ENCODE results near the gene ABHD16B. TPM values are rescaled to one million over a fixed set of nuclear protein-coding genes. Genes with fewer than 3 reads are reported as not detected.

ABHD16B gene
- total and polyA plus RNA-seq, 2 donors (not counting 1 experiment from before 2014, with no cell fraction given) = not detected

DNA sequence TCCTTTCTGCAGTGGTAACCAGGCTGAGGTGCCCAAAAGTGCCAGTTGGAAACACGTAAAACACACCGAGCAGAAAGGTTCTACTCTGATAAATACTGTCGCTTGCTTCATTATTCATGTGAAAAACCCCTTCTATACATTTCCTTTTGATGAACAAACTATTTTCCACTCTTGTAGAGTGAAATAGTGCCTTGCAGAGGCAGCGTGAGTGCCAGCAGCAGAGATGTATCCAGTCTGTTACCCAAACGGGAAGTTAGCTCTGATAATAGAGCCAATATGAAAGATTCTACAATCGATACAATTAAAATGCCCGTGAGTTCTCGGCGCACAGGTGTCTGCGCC lies 31.7 kb upstream of the ABHD16B start:
- H3K4me1 ChIP-seq (ENCODE audit: control insufficient read depth in 2 of 2, insufficient read depth in 2 of 2, low read length in 2 of 2) = peaks cover 12 to 16% of the 10 kb centered on the region in 2 donors
- no peaks in the 10 kb centered on the region for H3K36me3 ChIP-seq (replicated peaks in 1 of 2; ENCODE audit: control extremely low read depth in 1 of 2, control insufficient read depth in 1 of 2, extremely low read depth in 1 of 2, insufficient read depth in 2 of 2, low read length in 1 of 2)
- peak overlapping the region; percentile 54 for H3K9ac ChIP-seq (ENCODE audit: low read length)
- intact Hi-C loops (cut with micrococcal nuclease) = no loop called here
- H3K9me3 ChIP-seq (ENCODE audit: control extremely low read depth in 1 of 3, control insufficient read depth in 2 of 3, insufficient read depth in 1 of 3, low read length in 2 of 3) = peaks cover 0 to 8% (median 0%) of the 10 kb centered on the region in 3 donors
- peak overlapping the region; percentile 94 for H3K4me3 Mint-ChIP-seq
- H2AFZ ChIP-seq (ENCODE audit: insufficient read depth, low read depth, low read length, poor library complexity, severe bottlenecking) = peak overlapping the region; percentile 54
- no peak for TF ChIP-seq EZH2 (IDR thresholded peaks at IDR 0.05; ENCODE audit: borderline replicate concordance, insufficient read depth, low read depth, low read length, poor library complexity, severe bottlenecking)
- TF ChIP-seq, protein P1, sequence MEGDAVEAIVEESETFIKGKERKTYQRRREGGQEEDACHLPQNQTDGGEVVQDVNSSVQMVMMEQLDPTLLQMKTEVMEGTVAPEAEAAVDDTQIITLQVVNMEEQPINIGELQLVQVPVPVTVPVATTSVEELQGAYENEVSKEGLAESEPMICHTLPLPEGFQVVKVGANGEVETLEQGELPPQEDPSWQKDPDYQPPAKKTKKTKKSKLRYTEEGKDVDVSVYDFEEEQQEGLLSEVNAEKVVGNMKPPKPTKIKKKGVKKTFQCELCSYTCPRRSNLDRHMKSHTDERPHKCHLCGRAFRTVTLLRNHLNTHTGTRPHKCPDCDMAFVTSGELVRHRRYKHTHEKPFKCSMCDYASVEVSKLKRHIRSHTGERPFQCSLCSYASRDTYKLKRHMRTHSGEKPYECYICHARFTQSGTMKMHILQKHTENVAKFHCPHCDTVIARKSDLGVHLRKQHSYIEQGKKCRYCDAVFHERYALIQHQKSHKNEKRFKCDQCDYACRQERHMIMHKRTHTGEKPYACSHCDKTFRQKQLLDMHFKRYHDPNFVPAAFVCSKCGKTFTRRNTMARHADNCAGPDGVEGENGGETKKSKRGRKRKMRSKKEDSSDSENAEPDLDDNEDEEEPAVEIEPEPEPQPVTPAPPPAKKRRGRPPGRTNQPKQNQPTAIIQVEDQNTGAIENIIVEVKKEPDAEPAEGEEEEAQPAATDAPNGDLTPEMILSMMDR (IDR thresholded peaks at IDR 0.05) = no peak
- H3K79me2 ChIP-seq (ENCODE audit: control insufficient read depth, insufficient read depth, low read length) = no peaks in the 10 kb centered on the region
- DNase-seq (no peak), ATAC-seq (ENCODE audit: low read depth) (no peak)
- H3K27ac Mint-ChIP-seq = peak overlapping the region; percentile 71
- peak overlapping the region; percentile 96 for H3K4me2 ChIP-seq (replicated peaks; ENCODE audit: low read depth, low read length, poor library complexity, severe bottlenecking)
- no peak overlapping the region for H3K27ac ChIP-seq (ENCODE audit: low read length in 2 of 2)
- H3K4me3 ChIP-seq (ENCODE audit: control extremely low read depth in 1 of 5, extremely low read depth in 1 of 5, insufficient read depth in 1 of 5, low read depth in 2 of 5, low read length in 4 of 5) = peak overlapping the region; percentile 28 to 65 (median 53)
- H3K27me3 ChIP-seq (replicated peaks in 1 of 4; ENCODE audit: control extremely low read depth in 1 of 4, control insufficient read depth in 3 of 4, insufficient read depth in 4 of 4, low read length in 3 of 4) = peaks cover 0 to 42% (median 26%) of the 10 kb centered on the region in 4 experiments
- H4K20me1 ChIP-seq (ENCODE audit: control insufficient read depth, insufficient read depth, low read length, poor library complexity, severe bottlenecking) = no peaks in the 10 kb centered on the region
- no peaks in the 10 kb centered on the region for H3K9me3 Mint-ChIP-seq (ENCODE audit: insufficient read depth)
- H3K27me3 Mint-ChIP-seq = peaks cover 28% of the 10 kb centered on the region
- ChIA-PET CTCF (no interaction called here), POLR2A (no interaction called here)
- H3K4me1 Mint-ChIP-seq = peaks cover 11% of the 10 kb centered on the region
- 0% methylated on average over 4 of the region's 10 CpGs for WGBS (ENCODE audit: insufficient coverage)

DNA sequence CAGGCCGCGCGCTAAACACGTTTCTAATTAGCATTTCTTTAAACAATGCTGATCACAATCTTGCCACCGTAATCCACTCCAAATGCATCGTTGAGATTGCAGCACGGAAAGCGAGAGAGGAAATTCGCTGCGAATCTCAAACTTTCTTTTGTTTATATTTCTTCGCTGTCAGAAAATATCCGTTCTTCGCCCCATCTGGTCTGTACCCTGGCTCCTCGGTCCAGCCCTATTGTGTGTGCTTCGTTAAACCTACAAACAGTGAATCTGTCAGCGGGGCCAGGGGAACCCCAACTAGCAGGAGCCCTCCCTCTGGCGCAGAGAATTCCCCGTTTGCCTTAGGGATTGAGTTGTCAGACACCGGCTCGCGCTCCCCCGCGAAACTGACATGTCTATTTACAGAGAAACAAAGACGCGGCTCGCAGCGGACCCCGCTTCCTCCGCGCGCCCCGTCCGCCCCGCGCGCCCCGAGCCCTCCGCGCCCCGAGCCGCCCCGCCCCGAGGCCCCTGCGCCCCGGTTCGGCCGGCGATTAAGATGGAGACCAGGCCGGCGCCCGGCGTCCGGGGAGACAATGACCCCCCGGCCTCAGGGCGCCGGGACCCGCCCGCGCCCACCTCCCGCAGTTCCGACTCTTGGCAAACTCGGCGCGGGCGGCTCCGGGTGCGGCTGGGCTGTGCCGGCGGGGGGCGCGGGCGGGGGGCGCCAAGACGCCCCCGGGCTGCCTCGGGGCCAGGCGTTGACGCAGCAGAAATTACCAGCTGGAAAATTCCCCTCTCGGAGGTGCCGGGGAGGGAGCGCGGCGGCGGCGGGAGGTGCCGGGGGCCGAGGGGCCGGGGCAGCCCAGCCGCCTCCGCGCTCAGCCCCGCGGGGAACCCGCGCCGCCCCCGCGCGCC lies 31.1 kb upstream of the ABHD16B start:
- TF ChIP-seq EZH2 (IDR thresholded peaks at IDR 0.05; ENCODE audit: borderline replicate concordance, insufficient read depth, low read depth, low read length, poor library complexity, severe bottlenecking) = no peak
- TF ChIP-seq, protein P1 (IDR thresholded peaks at IDR 0.05) = no peak
- Histone ChIP-seq H4K20me1 (ENCODE audit: control insufficient read depth, insufficient read depth, low read length, poor library complexity, severe bottlenecking) (no peaks in the 10 kb centered on the region), H3K36me3 (replicated peaks in 1 of 2; ENCODE audit: control extremely low read depth in 1 of 2, control insufficient read depth in 1 of 2, extremely low read depth in 1 of 2, insufficient read depth in 2 of 2, low read length in 1 of 2) (no peaks in the 10 kb centered on the region), H3K4me1 (ENCODE audit: control insufficient read depth in 2 of 2, insufficient read depth in 2 of 2, low read length in 2 of 2) (peaks cover 12 to 16% of the 10 kb centered on the region in 2 donors), H3K9ac (ENCODE audit: low read length) (peak overlapping the region; percentile 54), H3K79me2 (ENCODE audit: control insufficient read depth, insufficient read depth, low read length) (no peaks in the 10 kb centered on the region), H3K9me3 (ENCODE audit: control extremely low read depth in 1 of 3, control insufficient read depth in 2 of 3, insufficient read depth in 1 of 3, low read length in 2 of 3) (peaks cover 0 to 8% (median 0%) of the 10 kb centered on the region in 3 donors), H3K27ac (ENCODE audit: low read length in 2 of 2) (no peak overlapping the region), H3K4me3 (ENCODE audit: control extremely low read depth in 1 of 5, extremely low read depth in 1 of 5, insufficient read depth in 1 of 5, low read depth in 2 of 5, low read length in 4 of 5) (peak overlapping the region; percentile 28 to 65 (median 53)), H3K4me2 (replicated peaks; ENCODE audit: low read depth, low read length, poor library complexity, severe bottlenecking) (peak overlapping the region; percentile 96), H2AFZ (ENCODE audit: insufficient read depth, low read depth, low read length, poor library complexity, severe bottlenecking) (peak overlapping the region; percentile 54), H3K27me3 (replicated peaks in 1 of 4; ENCODE audit: control extremely low read depth in 1 of 4, control insufficient read depth in 3 of 4, insufficient read depth in 4 of 4, low read length in 3 of 4) (peaks cover 0 to 42% (median 26%) of the 10 kb centered on the region in 4 experiments)
- ChIA-PET CTCF (no interaction called here), POLR2A (no interaction called here)
- H3K27me3 Mint-ChIP-seq = peaks cover 28% of the 10 kb centered on the region
- WGBS (ENCODE audit: insufficient coverage) = under 1% methylated on average over 99 of the region's 99 CpGs
- H3K4me3 Mint-ChIP-seq = peak overlapping the region; percentile 94
- H3K27ac Mint-ChIP-seq = peak overlapping the region; percentile 71
- ATAC-seq (ENCODE audit: low read depth) = peak; percentile 3
- H3K9me3 Mint-ChIP-seq (ENCODE audit: insufficient read depth) = no peaks in the 10 kb centered on the region
- peak; percentile 57 for DNase-seq
- intact Hi-C loops (cut with micrococcal nuclease) = no loop called here
- peaks cover 11% of the 10 kb centered on the region for H3K4me1 Mint-ChIP-seq
